GM12865 (cell line): Measurements from ENCODE around the gene FBXW7.

ENCODE experiments used
- DNase-seq: peaks from one replicate; pipeline ENCODE4 v3.0.0; 2010; ENCODE audit warnings: low read depth
- H3K4me3 ChIP-seq: 2 replicates; pipeline ENCODE4 v1.5.1; 2011; ENCODE audit warnings: mild to moderate bottlenecking, low read depth, low read length, control low read depth
- TF ChIP-seq, protein P1 (sequence below): IDR thresholded peaks from 2 replicates; pipeline ENCODE4 v1.5.1; 2011; ENCODE audit warnings: low read length, control low read depth, low read depth, inconsistent platforms; ENCODE audit not compliant: insufficient read depth; ENCODE audit errors: missing control alignments

The FBXW7 gene

GRCh38 chr4:152577708-152578396 lies 42.0 kb upstream of the FBXW7 start:
- TF ChIP-seq, protein P1, sequence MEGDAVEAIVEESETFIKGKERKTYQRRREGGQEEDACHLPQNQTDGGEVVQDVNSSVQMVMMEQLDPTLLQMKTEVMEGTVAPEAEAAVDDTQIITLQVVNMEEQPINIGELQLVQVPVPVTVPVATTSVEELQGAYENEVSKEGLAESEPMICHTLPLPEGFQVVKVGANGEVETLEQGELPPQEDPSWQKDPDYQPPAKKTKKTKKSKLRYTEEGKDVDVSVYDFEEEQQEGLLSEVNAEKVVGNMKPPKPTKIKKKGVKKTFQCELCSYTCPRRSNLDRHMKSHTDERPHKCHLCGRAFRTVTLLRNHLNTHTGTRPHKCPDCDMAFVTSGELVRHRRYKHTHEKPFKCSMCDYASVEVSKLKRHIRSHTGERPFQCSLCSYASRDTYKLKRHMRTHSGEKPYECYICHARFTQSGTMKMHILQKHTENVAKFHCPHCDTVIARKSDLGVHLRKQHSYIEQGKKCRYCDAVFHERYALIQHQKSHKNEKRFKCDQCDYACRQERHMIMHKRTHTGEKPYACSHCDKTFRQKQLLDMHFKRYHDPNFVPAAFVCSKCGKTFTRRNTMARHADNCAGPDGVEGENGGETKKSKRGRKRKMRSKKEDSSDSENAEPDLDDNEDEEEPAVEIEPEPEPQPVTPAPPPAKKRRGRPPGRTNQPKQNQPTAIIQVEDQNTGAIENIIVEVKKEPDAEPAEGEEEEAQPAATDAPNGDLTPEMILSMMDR, result no peak
- H3K4me3 ChIP-seq, result no peak overlapping the region

GRCh38 chr4:152575533-152575932 lies 39.6 kb upstream of the FBXW7 start:
- TF ChIP-seq, protein P1, result no peak
- H3K4me3 ChIP-seq, result no peak overlapping the region
- no peak for DNase-seq

More at GRCh38 chr4:152577708-152578396, 42.0 kb upstream of the FBXW7 start:
- DNase-seq, result peak; percentile 40

DNA sequence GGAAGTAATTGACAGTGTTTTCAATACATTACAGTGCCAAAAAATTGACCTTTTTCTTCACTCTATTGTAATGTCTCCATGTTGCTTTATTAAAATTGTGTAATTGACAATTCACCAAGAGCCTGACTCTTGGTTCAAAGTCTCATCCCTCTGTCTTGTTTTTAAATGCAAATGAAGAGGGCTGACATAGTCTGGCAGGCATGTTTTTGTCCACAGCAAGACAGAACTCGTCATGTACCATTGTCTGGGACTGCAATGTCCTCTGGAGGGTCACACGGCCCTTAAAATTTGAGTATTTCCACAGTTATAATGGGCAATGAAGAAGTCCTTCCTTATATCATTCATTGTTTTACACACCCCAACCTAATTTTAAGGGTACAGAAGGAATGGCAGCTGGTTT lies 38.0 kb upstream of the FBXW7 start:
- no peak overlapping the region for H3K4me3 ChIP-seq
- TF ChIP-seq, protein P1, result no peak
- no peak for DNase-seq

- TF ChIP-seq, protein P1, result no peak
- no peak overlapping the region for H3K4me3 ChIP-seq
- DNase-seq, result no peak
Observed at GRCh38 chr4:152572417-152573086, 36.7 kb upstream of the FBXW7 start.

GRCh38 chr4:152571770-152572169 lies 35.9 kb upstream of the FBXW7 start:
- TF ChIP-seq, protein P1, result no peak
- no peak for DNase-seq
- H3K4me3 ChIP-seq, result no peak overlapping the region

GRCh38 chr4:152571296-152571695 lies 35.4 kb upstream of the FBXW7 start:
- TF ChIP-seq, protein P1, result no peak
- no peak overlapping the region for H3K4me3 ChIP-seq
- DNase-seq, result no peak
